HepG2 (cell line): ENCODE measurements around the gene NID1. TPM values are rescaled to one million over a fixed set of nuclear protein-coding genes. Genes with fewer than 3 reads are reported as not detected.

Source experiments
- CBX5 ChIP-seq: sonication (generic); formaldehyde crosslinking; IDR thresholded peaks from 2 replicates; pipeline ENCODE4 v1.4.0; 2020; ENCODE audit warnings: missing genetic modification reagents, borderline replicate concordance
- HCFC1 ChIP-seq: fragments of 150-350 bp; IDR thresholded peaks from 2 replicates; pipeline ENCODE4 v1.6.1; 2014; ENCODE audit warnings: low read depth, low read length
- MEF2D ChIP-seq: sonication (generic); formaldehyde crosslinking; IDR thresholded peaks from 2 replicates; pipeline ENCODE4 v1.5.1; 2020; ENCODE audit warnings: mild to moderate bottlenecking, missing genetic modification reagents
- NFRKB ChIP-seq: fragments of 450-650 bp; IDR thresholded peaks from 2 replicates; pipeline ENCODE4 v1.6.1; 2017
- RNF2 ChIP-seq: fragments of 450-650 bp; conservative IDR thresholded peaks from 2 replicates; pipeline ENCODE4 v1.6.1; 2016; ENCODE audit warnings: low read depth
- RORA ChIP-seq: sonication (generic); formaldehyde crosslinking; IDR thresholded peaks from 2 replicates; pipeline ENCODE4 v1.5.0; 2020; ENCODE audit warnings: mild to moderate bottlenecking, missing genetic modification reagents, moderate library complexity
- SNAI1 ChIP-seq: sonication (generic); formaldehyde crosslinking; IDR thresholded peaks from 2 replicates; pipeline ENCODE4 v1.5.0; 2020; ENCODE audit warnings: mild to moderate bottlenecking, missing genetic modification reagents, borderline replicate concordance
- ZBTB7B ChIP-seq: sonication (generic); formaldehyde crosslinking; IDR thresholded peaks from 2 replicates; pipeline ENCODE4 v1.4.0; 2020; ENCODE audit warnings: missing genetic modification reagents
- ZNF589 ChIP-seq: sonication (generic); formaldehyde crosslinking; conservative IDR thresholded peaks from 2 replicates; pipeline ENCODE4 v1.8.0; 2022; ENCODE audit warnings: mild to moderate bottlenecking, moderate library complexity, missing genetic modification reagents
- ZNF792 ChIP-seq: IDR thresholded peaks from 2 replicates; pipeline ENCODE4 v1.6.1; 2016
- ZNF839 ChIP-seq: sonication (generic); formaldehyde crosslinking; IDR thresholded peaks from 2 replicates; pipeline ENCODE4 v1.4.0; 2020; ENCODE audit warnings: missing genetic modification reagents, mild to moderate bottlenecking, borderline replicate concordance
- ZNF850 ChIP-seq: sonication (generic); formaldehyde crosslinking; conservative IDR thresholded peaks from 2 replicates; pipeline ENCODE4 v1.9.0; 2021; ENCODE audit warnings: mild to moderate bottlenecking, missing genetic modification reagents
- polyA plus RNA-seq, 8 experiments: library from polyadenylated mRNA; depleted of rRNA in 3 of 8; stranded (reverse) in 7 of 8; unstranded in 1 of 8; fragments of >200 nt; fragmentation: Illumina TruSeq in 4 of 8; extraction: Trizol in 4 of 8; gene quantifications; 2 replicates each; pipeline versions ENCODE4 v1.2.1 to v1.2.3, GENCODE V29; 2011 to 2016; ENCODE audit warnings: low read depth in 4 of 8, missing spikeins in 1 of 8, mixed read lengths in 1 of 8; ENCODE audit not compliant: insufficient read depth in 1 of 8
- total RNA-seq, 5 experiments: library from RNA; depleted of rRNA; stranded (reverse); fragments of >200 nt; fragmentation: Illumina TruSeq; extraction: Trizol; gene quantifications; 2 replicates each; pipeline ENCODE4 v1.2.3, GENCODE V29; 2016; ENCODE audit warnings: low read depth in 1 of 5
- TF ChIP-seq, protein P1 (sequence below): IDR thresholded peaks from 2 replicates; pipeline ENCODE4 v1.4.0; 2020; ENCODE audit warnings: mild to moderate bottlenecking, missing genetic modification reagents
- TF ChIP-seq, protein P2 (sequence below): IDR thresholded peaks from 2 replicates; pipeline ENCODE4 v1.6.1; 2016; ENCODE audit warnings: low read depth, missing genetic modification reagents, missing compliant biosample characterization
- TF ChIP-seq, protein P3 (sequence below): sonication (generic); formaldehyde crosslinking; IDR thresholded peaks from 2 replicates; pipeline ENCODE4 v1.5.1; 2020; ENCODE audit warnings: missing genetic modification reagents, mild to moderate bottlenecking, borderline replicate concordance
- TF ChIP-seq, protein P4 (sequence below): sonication (generic); formaldehyde crosslinking; IDR thresholded peaks from 2 replicates; pipeline ENCODE4 v1.8.1; 2023; ENCODE audit warnings: mild to moderate bottlenecking, missing genetic modification reagents

Gene NID1
- total and polyA plus RNA-seq, 2 of the 13 experiments (the other 11 are each of a cell fraction or from before 2014, with no cell fraction given): 50.2 to 56.1 TPM

DNA sequence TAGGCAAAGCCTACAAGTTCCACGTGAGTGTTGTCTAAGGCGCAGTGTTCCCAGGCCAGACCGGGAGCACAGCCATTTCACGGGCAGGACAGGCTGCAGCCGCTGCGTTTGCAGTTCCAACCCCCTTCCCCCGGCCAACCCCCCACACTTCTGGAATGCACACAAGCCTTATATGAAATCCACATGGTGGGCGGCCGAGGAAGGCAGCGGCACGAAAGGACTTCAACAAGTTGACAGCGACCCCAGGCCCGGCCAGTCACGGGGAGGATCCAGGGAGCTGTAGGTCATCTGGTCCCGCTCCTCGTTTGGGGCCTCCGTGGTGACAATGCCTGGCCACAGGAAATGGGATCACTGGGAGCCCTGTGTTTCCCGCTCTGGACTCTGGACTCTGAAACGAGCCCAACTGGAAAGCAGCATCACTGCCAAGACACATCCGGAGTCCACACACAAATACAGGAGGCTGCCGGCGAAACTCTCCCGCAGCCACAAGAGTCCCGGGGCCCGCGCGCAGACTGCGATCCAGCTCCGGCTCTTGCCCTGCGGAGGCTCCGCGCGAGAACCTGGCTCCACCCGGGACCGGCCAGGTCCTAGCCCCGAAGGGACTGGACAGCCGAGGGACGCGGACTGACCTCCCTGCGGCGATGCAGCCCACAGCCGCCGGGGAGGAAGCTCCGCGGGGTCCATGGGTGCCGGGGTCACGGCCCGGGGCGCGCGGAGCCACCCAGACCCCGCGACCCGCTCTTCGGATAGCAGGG is 794 bp downstream of the NID1 start (continued):
- TF ChIP-seq, protein P1, sequence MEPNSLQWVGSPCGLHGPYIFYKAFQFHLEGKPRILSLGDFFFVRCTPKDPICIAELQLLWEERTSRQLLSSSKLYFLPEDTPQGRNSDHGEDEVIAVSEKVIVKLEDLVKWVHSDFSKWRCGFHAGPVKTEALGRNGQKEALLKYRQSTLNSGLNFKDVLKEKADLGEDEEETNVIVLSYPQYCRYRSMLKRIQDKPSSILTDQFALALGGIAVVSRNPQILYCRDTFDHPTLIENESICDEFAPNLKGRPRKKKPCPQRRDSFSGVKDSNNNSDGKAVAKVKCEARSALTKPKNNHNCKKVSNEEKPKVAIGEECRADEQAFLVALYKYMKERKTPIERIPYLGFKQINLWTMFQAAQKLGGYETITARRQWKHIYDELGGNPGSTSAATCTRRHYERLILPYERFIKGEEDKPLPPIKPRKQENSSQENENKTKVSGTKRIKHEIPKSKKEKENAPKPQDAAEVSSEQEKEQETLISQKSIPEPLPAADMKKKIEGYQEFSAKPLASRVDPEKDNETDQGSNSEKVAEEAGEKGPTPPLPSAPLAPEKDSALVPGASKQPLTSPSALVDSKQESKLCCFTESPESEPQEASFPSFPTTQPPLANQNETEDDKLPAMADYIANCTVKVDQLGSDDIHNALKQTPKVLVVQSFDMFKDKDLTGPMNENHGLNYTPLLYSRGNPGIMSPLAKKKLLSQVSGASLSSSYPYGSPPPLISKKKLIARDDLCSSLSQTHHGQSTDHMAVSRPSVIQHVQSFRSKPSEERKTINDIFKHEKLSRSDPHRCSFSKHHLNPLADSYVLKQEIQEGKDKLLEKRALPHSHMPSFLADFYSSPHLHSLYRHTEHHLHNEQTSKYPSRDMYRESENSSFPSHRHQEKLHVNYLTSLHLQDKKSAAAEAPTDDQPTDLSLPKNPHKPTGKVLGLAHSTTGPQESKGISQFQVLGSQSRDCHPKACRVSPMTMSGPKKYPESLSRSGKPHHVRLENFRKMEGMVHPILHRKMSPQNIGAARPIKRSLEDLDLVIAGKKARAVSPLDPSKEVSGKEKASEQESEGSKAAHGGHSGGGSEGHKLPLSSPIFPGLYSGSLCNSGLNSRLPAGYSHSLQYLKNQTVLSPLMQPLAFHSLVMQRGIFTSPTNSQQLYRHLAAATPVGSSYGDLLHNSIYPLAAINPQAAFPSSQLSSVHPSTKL: peak; percentile 78
- TF ChIP-seq ZNF792: peak; percentile 97
- TF ChIP-seq, protein P2, sequence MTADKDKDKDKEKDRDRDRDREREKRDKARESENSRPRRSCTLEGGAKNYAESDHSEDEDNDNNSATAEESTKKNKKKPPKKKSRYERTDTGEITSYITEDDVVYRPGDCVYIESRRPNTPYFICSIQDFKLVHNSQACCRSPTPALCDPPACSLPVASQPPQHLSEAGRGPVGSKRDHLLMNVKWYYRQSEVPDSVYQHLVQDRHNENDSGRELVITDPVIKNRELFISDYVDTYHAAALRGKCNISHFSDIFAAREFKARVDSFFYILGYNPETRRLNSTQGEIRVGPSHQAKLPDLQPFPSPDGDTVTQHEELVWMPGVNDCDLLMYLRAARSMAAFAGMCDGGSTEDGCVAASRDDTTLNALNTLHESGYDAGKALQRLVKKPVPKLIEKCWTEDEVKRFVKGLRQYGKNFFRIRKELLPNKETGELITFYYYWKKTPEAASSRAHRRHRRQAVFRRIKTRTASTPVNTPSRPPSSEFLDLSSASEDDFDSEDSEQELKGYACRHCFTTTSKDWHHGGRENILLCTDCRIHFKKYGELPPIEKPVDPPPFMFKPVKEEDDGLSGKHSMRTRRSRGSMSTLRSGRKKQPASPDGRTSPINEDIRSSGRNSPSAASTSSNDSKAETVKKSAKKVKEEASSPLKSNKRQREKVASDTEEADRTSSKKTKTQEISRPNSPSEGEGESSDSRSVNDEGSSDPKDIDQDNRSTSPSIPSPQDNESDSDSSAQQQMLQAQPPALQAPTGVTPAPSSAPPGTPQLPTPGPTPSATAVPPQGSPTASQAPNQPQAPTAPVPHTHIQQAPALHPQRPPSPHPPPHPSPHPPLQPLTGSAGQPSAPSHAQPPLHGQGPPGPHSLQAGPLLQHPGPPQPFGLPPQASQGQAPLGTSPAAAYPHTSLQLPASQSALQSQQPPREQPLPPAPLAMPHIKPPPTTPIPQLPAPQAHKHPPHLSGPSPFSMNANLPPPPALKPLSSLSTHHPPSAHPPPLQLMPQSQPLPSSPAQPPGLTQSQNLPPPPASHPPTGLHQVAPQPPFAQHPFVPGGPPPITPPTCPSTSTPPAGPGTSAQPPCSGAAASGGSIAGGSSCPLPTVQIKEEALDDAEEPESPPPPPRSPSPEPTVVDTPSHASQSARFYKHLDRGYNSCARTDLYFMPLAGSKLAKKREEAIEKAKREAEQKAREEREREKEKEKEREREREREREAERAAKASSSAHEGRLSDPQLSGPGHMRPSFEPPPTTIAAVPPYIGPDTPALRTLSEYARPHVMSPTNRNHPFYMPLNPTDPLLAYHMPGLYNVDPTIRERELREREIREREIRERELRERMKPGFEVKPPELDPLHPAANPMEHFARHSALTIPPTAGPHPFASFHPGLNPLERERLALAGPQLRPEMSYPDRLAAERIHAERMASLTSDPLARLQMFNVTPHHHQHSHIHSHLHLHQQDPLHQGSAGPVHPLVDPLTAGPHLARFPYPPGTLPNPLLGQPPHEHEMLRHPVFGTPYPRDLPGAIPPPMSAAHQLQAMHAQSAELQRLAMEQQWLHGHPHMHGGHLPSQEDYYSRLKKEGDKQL (CRISPR knock-in tag): no peak; the same call in 1 of the 2 replicates
- peak; percentile 86; the same call in 1 of the 2 replicates for TF ChIP-seq ZNF589
- no peak for TF ChIP-seq ZNF850 (CRISPR knock-in tag)
- TF ChIP-seq HCFC1: no peak
- peak; percentile 41; the same call in 1 of the 2 replicates for TF ChIP-seq ZBTB7B (CRISPR knock-in tag)
- TF ChIP-seq RNF2: peak; percentile 96
- TF ChIP-seq RORA: no peak
- TF ChIP-seq MEF2D (CRISPR knock-in tag): peak; percentile 61; the same call in 1 of the 2 replicates
- TF ChIP-seq NFRKB: no peak
- TF ChIP-seq SNAI1 (CRISPR knock-in tag): peak; percentile 22; the same call in 1 of the 2 replicates
- TF ChIP-seq, protein P3, sequence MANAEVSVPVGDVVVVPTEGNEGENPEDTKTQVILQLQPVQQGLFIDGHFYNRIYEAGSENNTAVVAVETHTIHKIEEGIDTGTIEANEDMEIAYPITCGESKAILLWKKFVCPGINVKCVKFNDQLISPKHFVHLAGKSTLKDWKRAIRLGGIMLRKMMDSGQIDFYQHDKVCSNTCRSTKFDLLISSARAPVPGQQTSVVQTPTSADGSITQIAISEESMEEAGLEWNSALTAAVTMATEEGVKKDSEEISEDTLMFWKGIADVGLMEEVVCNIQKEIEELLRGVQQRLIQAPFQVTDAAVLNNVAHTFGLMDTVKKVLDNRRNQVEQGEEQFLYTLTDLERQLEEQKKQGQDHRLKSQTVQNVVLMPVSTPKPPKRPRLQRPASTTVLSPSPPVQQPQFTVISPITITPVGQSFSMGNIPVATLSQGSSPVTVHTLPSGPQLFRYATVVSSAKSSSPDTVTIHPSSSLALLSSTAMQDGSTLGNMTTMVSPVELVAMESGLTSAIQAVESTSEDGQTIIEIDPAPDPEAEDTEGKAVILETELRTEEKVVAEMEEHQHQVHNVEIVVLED (CRISPR knock-in tag): 0 out of 2 replicates have a peak, but pooled peaks have one; percentile 30
- TF ChIP-seq CBX5: peak; percentile 51; the same call in 1 of the 2 replicates
- no peak; the same call in 1 of the 2 replicates for TF ChIP-seq ZNF839 (CRISPR knock-in tag)
- TF ChIP-seq, protein P4, sequence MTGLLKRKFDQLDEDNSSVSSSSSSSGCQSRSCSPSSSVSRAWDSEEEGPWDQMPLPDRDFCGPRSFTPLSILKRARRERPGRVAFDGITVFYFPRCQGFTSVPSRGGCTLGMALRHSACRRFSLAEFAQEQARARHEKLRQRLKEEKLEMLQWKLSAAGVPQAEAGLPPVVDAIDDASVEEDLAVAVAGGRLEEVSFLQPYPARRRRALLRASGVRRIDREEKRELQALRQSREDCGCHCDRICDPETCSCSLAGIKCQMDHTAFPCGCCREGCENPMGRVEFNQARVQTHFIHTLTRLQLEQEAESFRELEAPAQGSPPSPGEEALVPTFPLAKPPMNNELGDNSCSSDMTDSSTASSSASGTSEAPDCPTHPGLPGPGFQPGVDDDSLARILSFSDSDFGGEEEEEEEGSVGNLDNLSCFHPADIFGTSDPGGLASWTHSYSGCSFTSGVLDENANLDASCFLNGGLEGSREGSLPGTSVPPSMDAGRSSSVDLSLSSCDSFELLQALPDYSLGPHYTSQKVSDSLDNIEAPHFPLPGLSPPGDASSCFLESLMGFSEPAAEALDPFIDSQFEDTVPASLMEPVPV (CRISPR knock-in tag): no peak; the same call in none of the 2 replicates
